Mucosa of stomach (tissue), 1 donor: Measurements from ENCODE around the gene SYT7.

Experiments used
- H3K27me3 ChIP-seq: one replicate; pipeline ENCODE4 v1.7.0; 2013; ENCODE audit warnings: mild to moderate bottlenecking, low read length; ENCODE audit not compliant: control insufficient read depth, insufficient read depth
- H3K36me3 ChIP-seq: one replicate; pipeline ENCODE4 v1.7.0; 2013; ENCODE audit warnings: low read length; ENCODE audit not compliant: control insufficient read depth, insufficient read depth
- H3K4me1 ChIP-seq: one replicate; pipeline ENCODE4 v1.7.0; 2013; ENCODE audit warnings: mild to moderate bottlenecking, low read length; ENCODE audit not compliant: control insufficient read depth, insufficient read depth
- H3K4me3 ChIP-seq: one replicate; pipeline ENCODE4 v1.7.0; 2013; ENCODE audit warnings: low read length
- H3K9ac ChIP-seq: one replicate; pipeline ENCODE4 v1.7.0; 2013; ENCODE audit warnings: mild to moderate bottlenecking, low read length, moderate library complexity
- H3K9me3 ChIP-seq: one replicate; pipeline ENCODE4 v1.7.0; 2013; ENCODE audit warnings: mild to moderate bottlenecking, low read length, moderate library complexity; ENCODE audit not compliant: control insufficient read depth
- donor health status: Pancreatic carcinoma.

The SYT7 gene

DNA sequence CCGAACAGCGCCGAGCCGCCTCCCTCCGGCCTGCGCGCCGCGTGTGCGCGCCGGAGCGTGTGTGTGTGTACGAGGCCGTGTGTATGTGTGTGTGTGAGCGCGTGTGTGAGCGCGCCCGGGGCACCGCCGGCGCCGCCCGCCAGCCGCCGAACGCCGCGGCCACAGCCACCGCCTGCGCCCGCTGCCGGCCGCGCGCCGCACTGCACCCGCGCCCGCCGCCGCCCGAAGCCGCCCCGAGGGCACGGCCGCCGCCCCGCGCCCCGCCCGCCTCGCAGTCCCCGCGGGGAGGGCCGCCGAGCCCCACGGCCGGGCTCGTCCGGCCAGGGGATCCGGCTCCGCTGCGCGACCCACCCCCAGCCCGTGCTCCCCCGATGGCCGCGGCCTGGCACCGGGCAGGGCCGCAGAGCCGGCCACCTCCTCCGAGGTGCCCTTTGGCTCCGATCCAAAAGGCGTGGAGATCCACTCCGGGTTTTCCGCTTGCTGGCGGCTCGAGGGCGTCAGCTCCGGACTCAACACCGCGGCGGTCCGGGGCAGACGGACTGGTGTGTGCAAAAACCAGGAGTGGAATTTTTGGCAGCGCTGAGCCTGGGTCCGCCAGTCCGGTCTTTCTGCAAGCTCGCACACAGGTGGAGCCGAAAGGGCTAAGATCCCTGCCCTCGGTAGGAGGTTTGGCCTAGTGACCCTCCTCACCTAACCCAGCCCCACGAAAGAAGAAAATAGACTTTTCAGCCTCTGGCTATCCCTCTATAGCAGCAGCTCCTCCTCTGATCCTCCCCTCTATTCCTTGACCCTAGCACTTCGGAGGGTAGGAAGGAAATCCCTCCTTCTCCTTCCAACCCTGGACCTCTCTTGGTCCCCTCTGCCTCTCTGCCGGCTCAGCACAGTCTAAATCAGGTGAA, at the start of gene SYT7:
SYT7 (minus strand) TSS at position 47 of the 899 bp plus-strand sequence. CDS start 256 bp downstream, outside the sequence.
- H3K4me1 ChIP-seq = peaks cover 11% of the 10 kb centered on the region
- H3K36me3 ChIP-seq = no peaks in the 10 kb centered on the region
- H3K9ac ChIP-seq = peak within 1 kb of the TSS; percentile 47
- H3K9me3 ChIP-seq = no peaks in the 10 kb centered on the region
- H3K4me3 ChIP-seq = no peak within 1 kb of the TSS
- H3K27me3 ChIP-seq = peaks cover 52% of the 10 kb centered on the region

- H3K9ac ChIP-seq = no peak overlapping the region
- peaks cover 7% of the 10 kb centered on the region for H3K4me1 ChIP-seq
- H3K4me3 ChIP-seq = no peak overlapping the region
- H3K27me3 ChIP-seq = no peaks in the 10 kb centered on the region
- no peaks in the 10 kb centered on the region for H3K36me3 ChIP-seq
- no peaks in the 10 kb centered on the region for H3K9me3 ChIP-seq
These were observed 49.2 kb upstream of the SYT7 start for GRCh38 chr11:61630089-61630488.

DNA sequence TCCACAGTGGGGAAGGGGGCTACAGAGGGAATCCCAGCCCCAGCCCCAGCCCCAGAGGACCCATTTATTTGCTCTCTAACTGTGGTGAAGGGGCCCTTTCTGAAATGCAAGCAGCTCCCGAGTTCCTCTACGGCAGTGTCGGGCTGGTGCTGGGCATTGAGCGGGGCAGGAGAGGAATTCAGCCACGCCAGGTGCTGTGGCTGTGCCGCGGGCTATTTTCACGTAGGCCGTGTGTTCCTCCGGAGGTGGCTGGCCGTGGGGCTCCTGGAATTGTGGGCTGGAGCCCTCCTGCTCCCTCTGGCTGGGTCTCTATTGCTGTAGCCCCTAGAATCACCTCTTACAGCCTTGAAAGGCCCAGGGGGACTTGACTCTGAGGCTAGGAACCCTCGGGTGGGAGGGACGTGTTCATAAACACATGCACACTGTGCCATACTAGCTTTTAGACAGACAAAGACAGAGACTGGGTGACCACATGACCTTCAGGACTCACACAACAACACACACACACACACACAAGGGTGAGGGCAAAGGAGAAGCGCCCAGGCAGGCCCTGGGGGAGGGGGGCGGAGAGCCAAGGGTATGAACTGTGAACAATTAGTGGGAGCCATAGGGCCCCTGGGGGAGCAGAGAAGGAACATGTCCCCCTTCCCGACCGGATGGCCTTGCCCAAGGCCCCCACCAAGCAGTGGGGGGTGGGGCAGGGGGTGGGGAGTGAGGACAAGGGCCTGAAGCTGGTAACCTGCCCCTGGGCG, 48.4 kb upstream of the SYT7 start:
- Histone ChIP-seq H3K4me1 (peaks cover 7% of the 10 kb centered on the region), H3K27me3 (no peaks in the 10 kb centered on the region), H3K4me3 (no peak overlapping the region), H3K36me3 (no peaks in the 10 kb centered on the region), H3K9me3 (no peaks in the 10 kb centered on the region), H3K9ac (no peak overlapping the region)

DNA sequence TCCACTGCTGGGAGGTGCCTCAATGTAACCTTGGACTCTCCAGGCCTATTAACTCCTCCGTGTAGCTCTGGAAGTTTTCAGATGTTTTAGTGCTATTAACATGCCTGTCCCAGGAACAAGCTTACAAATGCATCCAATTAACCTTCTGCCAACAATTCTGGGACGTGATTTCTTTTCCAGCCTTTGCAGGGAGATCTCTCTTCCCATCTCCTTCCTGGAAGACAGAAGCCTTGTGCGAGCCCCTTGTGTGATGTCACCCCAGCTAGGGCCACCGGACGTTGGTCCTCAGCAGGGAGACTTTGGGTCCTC, 47.7 kb upstream of the SYT7 start:
- no peaks in the 10 kb centered on the region for H3K27me3 ChIP-seq
- H3K9me3 ChIP-seq = no peaks in the 10 kb centered on the region
- no peak overlapping the region for H3K9ac ChIP-seq

GRCh38 chr11:61627850-61628661, 47.2 kb upstream of the SYT7 start:
- Histone ChIP-seq H3K9me3 (no peaks in the 10 kb centered on the region), H3K27me3 (no peaks in the 10 kb centered on the region), H3K4me3 (no peak overlapping the region), H3K36me3 (no peaks in the 10 kb centered on the region), H3K4me1 (peaks cover 7% of the 10 kb centered on the region), H3K9ac (no peak overlapping the region)

More for the DNA sequence above, 47.7 kb upstream of the SYT7 start:
- no peaks in the 10 kb centered on the region for H3K36me3 ChIP-seq
- H3K4me3 ChIP-seq = no peak overlapping the region
- H3K4me1 ChIP-seq = peaks cover 7% of the 10 kb centered on the region

GRCh38 chr11:61626580-61627380, 45.9 kb upstream of the SYT7 start:
- Histone ChIP-seq H3K36me3 (no peaks in the 10 kb centered on the region), H3K9me3 (no peaks in the 10 kb centered on the region), H3K27me3 (no peaks in the 10 kb centered on the region), H3K9ac (peak overlapping the region; percentile 9), H3K4me3 (no peak overlapping the region), H3K4me1 (peaks cover 7% of the 10 kb centered on the region)

DNA sequence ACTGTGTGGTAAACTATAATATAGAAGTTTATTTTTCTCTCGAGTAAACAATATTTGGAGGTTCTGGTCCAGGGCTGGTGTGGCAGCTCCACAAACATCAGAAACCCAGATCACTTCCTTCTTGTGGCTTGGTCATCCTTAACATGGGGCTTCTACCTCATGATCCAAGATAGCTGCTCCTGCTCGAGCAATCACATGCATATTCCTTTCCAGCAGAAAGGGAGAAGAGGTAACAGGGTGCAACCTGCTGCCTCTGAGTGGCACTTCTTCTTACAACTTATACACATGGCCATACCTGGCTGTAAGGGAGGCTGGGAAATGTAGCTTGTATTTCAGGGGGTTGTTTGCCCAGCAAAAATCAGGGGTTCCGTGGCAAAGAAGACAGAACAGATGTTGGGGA, 44.6 kb upstream of the SYT7 start:
- Histone ChIP-seq H3K4me1 (peaks cover 7% of the 10 kb centered on the region), H3K36me3 (no peaks in the 10 kb centered on the region), H3K27me3 (no peaks in the 10 kb centered on the region), H3K9ac (no peak overlapping the region), H3K9me3 (no peaks in the 10 kb centered on the region), H3K4me3 (no peak overlapping the region)

- H3K27me3 ChIP-seq = no peaks in the 10 kb centered on the region
- H3K36me3 ChIP-seq = no peaks in the 10 kb centered on the region
- no peaks in the 10 kb centered on the region for H3K9me3 ChIP-seq
- no peak overlapping the region for H3K9ac ChIP-seq
- H3K4me3 ChIP-seq = no peak overlapping the region
- peaks cover 3% of the 10 kb centered on the region for H3K4me1 ChIP-seq
These were observed 41.2 kb upstream of the SYT7 start for GRCh38 chr11:61621917-61622585.

- H3K4me3 ChIP-seq = no peak overlapping the region
- no peaks in the 10 kb centered on the region for H3K4me1 ChIP-seq
- H3K36me3 ChIP-seq = no peaks in the 10 kb centered on the region
- no peaks in the 10 kb centered on the region for H3K27me3 ChIP-seq
- no peaks in the 10 kb centered on the region for H3K9me3 ChIP-seq
- no peak overlapping the region for H3K9ac ChIP-seq
These were observed 38.8 kb upstream of the SYT7 start for GRCh38 chr11:61619471-61620226.

GRCh38 chr11:61618978-61619377, 38.1 kb upstream of the SYT7 start:
- H3K36me3 ChIP-seq = no peaks in the 10 kb centered on the region
- no peak overlapping the region for H3K4me3 ChIP-seq
- H3K4me1 ChIP-seq = no peaks in the 10 kb centered on the region
- H3K9me3 ChIP-seq = no peaks in the 10 kb centered on the region
- no peaks in the 10 kb centered on the region for H3K27me3 ChIP-seq
- H3K9ac ChIP-seq = no peak overlapping the region
